Ishikawa (cell line): ENCODE measurements around the gene RNF112.

Source experiments
- CEBPB ChIP-seq: IDR thresholded peaks from 2 replicates; pipeline ENCODE4 v1.6.1; 2012
- CREB1 ChIP-seq: IDR thresholded peaks from 2 replicates; pipeline ENCODE4 v1.6.1; 2012; ENCODE audit warnings: low read depth
- EGR1 ChIP-seq: IDR thresholded peaks from 2 replicates; pipeline ENCODE4 v1.6.1; 2012
- EP300 ChIP-seq: IDR thresholded peaks from 2 replicates; pipeline ENCODE4 v1.6.1; 2012; ENCODE audit warnings: borderline replicate concordance
- FOXM1 ChIP-seq: IDR thresholded peaks from 2 replicates; pipeline ENCODE4 v1.6.1; 2012; ENCODE audit warnings: low read depth, borderline replicate concordance
- NFIC ChIP-seq: IDR thresholded peaks from 2 replicates; pipeline ENCODE4 v1.6.1; 2012
- RAD21 ChIP-seq: IDR thresholded peaks from 2 replicates; pipeline ENCODE4 v1.6.1; 2012; ENCODE audit warnings: low read depth
- TAF1 ChIP-seq: IDR thresholded peaks from 2 replicates; pipeline ENCODE4 v1.6.1; 2012; ENCODE audit warnings: low read depth, mild to moderate bottlenecking
- TCF12 ChIP-seq: IDR thresholded peaks from 2 replicates; pipeline ENCODE4 v1.6.1; 2012; ENCODE audit warnings: low read depth
- TEAD4 ChIP-seq: IDR thresholded peaks from 2 replicates; pipeline ENCODE4 v1.6.1; 2012
- YY1 ChIP-seq: IDR thresholded peaks from 2 replicates; pipeline ENCODE4 v1.6.1; 2012; ENCODE audit warnings: low read depth
- ZBTB7A ChIP-seq: IDR thresholded peaks from 2 replicates; pipeline ENCODE4 v1.6.1; 2012; ENCODE audit warnings: low read depth
- TF ChIP-seq, protein P1 (sequence below): IDR thresholded peaks from 2 replicates; pipeline ENCODE4 v1.6.1; 2012
- TF ChIP-seq, protein P2 (sequence below): IDR thresholded peaks from 2 replicates; pipeline ENCODE4 v1.6.1; 2012; ENCODE audit warnings: low read depth, mild to moderate bottlenecking
- TF ChIP-seq, protein P3 (sequence below): IDR thresholded peaks from 2 replicates; pipeline ENCODE4 v1.6.1; 2012

Gene RNF112

GRCh38 chr17:19387921-19388521 is 23.0 kb upstream of the RNF112 start:
- TF ChIP-seq CEBPB (no peak), TEAD4 (no peak), EP300 (no peak), TCF12 (no peak), YY1 (no peak), RAD21 (no peak), NFIC (no peak), EGR1 (no peak), FOXM1 (no peak), CREB1 (no peak), ZBTB7A (no peak), TAF1 (no peak)
- TF ChIP-seq, protein P1, sequence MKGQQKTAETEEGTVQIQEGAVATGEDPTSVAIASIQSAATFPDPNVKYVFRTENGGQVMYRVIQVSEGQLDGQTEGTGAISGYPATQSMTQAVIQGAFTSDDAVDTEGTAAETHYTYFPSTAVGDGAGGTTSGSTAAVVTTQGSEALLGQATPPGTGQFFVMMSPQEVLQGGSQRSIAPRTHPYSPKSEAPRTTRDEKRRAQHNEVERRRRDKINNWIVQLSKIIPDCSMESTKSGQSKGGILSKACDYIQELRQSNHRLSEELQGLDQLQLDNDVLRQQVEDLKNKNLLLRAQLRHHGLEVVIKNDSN, result no peak
- TF ChIP-seq, protein P2, sequence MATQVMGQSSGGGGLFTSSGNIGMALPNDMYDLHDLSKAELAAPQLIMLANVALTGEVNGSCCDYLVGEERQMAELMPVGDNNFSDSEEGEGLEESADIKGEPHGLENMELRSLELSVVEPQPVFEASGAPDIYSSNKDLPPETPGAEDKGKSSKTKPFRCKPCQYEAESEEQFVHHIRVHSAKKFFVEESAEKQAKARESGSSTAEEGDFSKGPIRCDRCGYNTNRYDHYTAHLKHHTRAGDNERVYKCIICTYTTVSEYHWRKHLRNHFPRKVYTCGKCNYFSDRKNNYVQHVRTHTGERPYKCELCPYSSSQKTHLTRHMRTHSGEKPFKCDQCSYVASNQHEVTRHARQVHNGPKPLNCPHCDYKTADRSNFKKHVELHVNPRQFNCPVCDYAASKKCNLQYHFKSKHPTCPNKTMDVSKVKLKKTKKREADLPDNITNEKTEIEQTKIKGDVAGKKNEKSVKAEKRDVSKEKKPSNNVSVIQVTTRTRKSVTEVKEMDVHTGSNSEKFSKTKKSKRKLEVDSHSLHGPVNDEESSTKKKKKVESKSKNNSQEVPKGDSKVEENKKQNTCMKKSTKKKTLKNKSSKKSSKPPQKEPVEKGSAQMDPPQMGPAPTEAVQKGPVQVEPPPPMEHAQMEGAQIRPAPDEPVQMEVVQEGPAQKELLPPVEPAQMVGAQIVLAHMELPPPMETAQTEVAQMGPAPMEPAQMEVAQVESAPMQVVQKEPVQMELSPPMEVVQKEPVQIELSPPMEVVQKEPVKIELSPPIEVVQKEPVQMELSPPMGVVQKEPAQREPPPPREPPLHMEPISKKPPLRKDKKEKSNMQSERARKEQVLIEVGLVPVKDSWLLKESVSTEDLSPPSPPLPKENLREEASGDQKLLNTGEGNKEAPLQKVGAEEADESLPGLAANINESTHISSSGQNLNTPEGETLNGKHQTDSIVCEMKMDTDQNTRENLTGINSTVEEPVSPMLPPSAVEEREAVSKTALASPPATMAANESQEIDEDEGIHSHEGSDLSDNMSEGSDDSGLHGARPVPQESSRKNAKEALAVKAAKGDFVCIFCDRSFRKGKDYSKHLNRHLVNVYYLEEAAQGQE, result no peak
- TF ChIP-seq, protein P3, sequence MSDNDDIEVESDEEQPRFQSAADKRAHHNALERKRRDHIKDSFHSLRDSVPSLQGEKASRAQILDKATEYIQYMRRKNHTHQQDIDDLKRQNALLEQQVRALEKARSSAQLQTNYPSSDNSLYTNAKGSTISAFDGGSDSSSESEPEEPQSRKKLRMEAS, result no peak

- TF ChIP-seq EP300, result no peak
- TF ChIP-seq CEBPB, result no peak
- TF ChIP-seq, protein P1, result no peak
- TF ChIP-seq NFIC, result no peak
- TF ChIP-seq TEAD4, result no peak
- TF ChIP-seq, protein P3, result no peak
- no peak for TF ChIP-seq EGR1
- no peak for TF ChIP-seq TCF12
- TF ChIP-seq FOXM1, result no peak
- TF ChIP-seq CREB1, result no peak
- no peak for TF ChIP-seq YY1
- TF ChIP-seq, protein P2, result no peak
- TF ChIP-seq ZBTB7A, result no peak
Measured at GRCh38 chr17:19388791-19389785, 21.9 kb upstream of the RNF112 start.

GRCh38 chr17:19390951-19391350 is 20.1 kb upstream of the RNF112 start:
- TF ChIP-seq, protein P3, result no peak
- no peak for TF ChIP-seq TEAD4
- TF ChIP-seq, protein P2, result no peak

DNA sequence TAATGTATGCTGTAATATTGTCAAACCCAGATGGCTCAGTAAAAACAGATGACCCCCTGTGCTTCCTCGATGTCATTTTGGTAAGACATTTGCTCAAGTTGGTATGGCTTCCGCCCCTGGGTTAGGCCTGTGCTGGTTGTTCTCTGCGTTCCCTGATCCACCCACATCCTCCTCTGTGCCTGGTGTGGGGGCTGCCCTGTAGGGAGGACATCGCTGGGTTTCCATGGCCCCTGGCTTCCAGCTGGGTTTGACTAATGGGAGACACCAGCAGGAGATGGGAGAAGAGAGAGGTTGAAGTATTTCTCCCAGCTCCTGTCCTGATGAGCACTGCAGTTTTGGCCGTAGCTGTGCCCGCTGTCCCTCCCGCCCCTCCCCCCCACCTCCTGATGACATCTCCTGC is 19.6 kb upstream of the RNF112 start:
- TF ChIP-seq ZBTB7A (no peak), RAD21 (no peak), EGR1 (no peak), CREB1 (no peak), EP300 (no peak), TAF1 (no peak), TEAD4 (no peak), YY1 (no peak)
- TF ChIP-seq, protein P1, result no peak
